GM23338 (cell line): ENCODE data around the gene MRPL52. TPM values are rescaled to one million over a fixed set of nuclear protein-coding genes. Genes with fewer than 3 reads are reported as not detected.

Source experiments
- ATAC-seq: fragments of 200-7000 bp; cut with Tn5 transposase; 3 replicates; pipeline ENCODE4 v1.9.1; 2020
- DNase-seq: peaks from one replicate; pipeline ENCODE4 v3.0.0-alpha.2; 2015; ENCODE audit warnings: low spot score
- H2AFZ ChIP-seq: fragments of 200-600 bp; sonication (generic); 2 replicates; pipeline ENCODE4 v1.8.0; 2016; ENCODE audit warnings: antibody characterized with exemption, mild to moderate bottlenecking, moderate library complexity
- H3F3A ChIP-seq: fragments of 200-600 bp; sonication (generic); replicated peaks from 2 replicates; pipeline ENCODE4 v1.8.0; 2017; ENCODE audit warnings: antibody characterized with exemption, mixed run types, low read depth
- H3K27ac ChIP-seq: fragments of 200-600 bp; sonication (generic); 2 replicates; pipeline ENCODE4 v1.6.1; 2016; ENCODE audit warnings: low read depth
- H3K27me3 ChIP-seq: fragments of 200-600 bp; sonication (generic); 2 replicates; pipeline ENCODE4 v1.8.0; 2016; ENCODE audit warnings: mild to moderate bottlenecking, mixed run types, moderate library complexity; ENCODE audit not compliant: insufficient read depth
- H3K36me3 ChIP-seq: fragments of 200-600 bp; sonication (generic); 2 replicates; pipeline ENCODE4 v1.8.0; 2016; ENCODE audit warnings: mild to moderate bottlenecking; ENCODE audit not compliant: insufficient read depth
- H3K4me1 ChIP-seq: fragments of 200-600 bp; sonication (generic); 2 replicates; pipeline ENCODE4 v1.8.0; 2016; ENCODE audit warnings: mild to moderate bottlenecking, moderate library complexity; ENCODE audit not compliant: insufficient read depth
- H3K4me2 ChIP-seq: fragments of 200-600 bp; sonication (generic); 2 replicates; pipeline ENCODE4 v1.7.1; 2017; ENCODE audit warnings: mixed run types
- H3K4me3 ChIP-seq: fragments of 200-600 bp; sonication (generic); 2 replicates; pipeline ENCODE4 v1.6.1; 2016; ENCODE audit warnings: mixed run types
- H3K79me2 ChIP-seq: fragments of 200-600 bp; sonication (generic); replicated peaks from 2 replicates; pipeline ENCODE4 v1.8.0; 2017; ENCODE audit warnings: mild to moderate bottlenecking; ENCODE audit not compliant: insufficient read depth
- H3K9me2 ChIP-seq: fragments of 200-600 bp; sonication (generic); 2 replicates; pipeline ENCODE4 v1.8.0; 2017; ENCODE audit not compliant: insufficient read depth
- H4K20me1 ChIP-seq: fragments of 200-600 bp; sonication (generic); replicated peaks from 2 replicates; pipeline ENCODE4 v1.8.0; 2017; ENCODE audit warnings: mild to moderate bottlenecking; ENCODE audit not compliant: insufficient read depth
- H3K27ac Mint-ChIP-seq: 2 replicates; pipeline ENCODE4 v1.8.0; 2020; ENCODE audit warnings: inconsistent platforms, mild to moderate bottlenecking, moderate library complexity, mixed read lengths
- H3K27me3 Mint-ChIP-seq: 3 replicates; pipeline ENCODE4 v1.8.0; 2022; ENCODE audit warnings: low read depth, mild to moderate bottlenecking, moderate library complexity, mixed read lengths, inconsistent platforms; ENCODE audit not compliant: insufficient read depth, poor library complexity
- H3K36me3 Mint-ChIP-seq: 3 replicates; pipeline ENCODE4 v1.8.0; 2021; ENCODE audit warnings: low read depth, mild to moderate bottlenecking, inconsistent platforms, moderate library complexity, mixed read lengths
- H3K4me1 Mint-ChIP-seq: 3 replicates; pipeline ENCODE4 v1.8.0; 2020; ENCODE audit warnings: mild to moderate bottlenecking, inconsistent platforms, mixed read lengths
- H3K4me3 Mint-ChIP-seq: 3 replicates; pipeline ENCODE4 v1.8.0; 2021; ENCODE audit warnings: moderate library complexity, mild to moderate bottlenecking, inconsistent platforms, mixed read lengths
- H3K9me3 Mint-ChIP-seq: 3 replicates; pipeline ENCODE4 v1.8.0; 2020; ENCODE audit warnings: moderate library complexity, mild to moderate bottlenecking, inconsistent platforms, mixed read lengths
- CREB1 ChIP-seq: fragments of 250-450 bp; sonication (Bioruptor Pico); IDR thresholded peaks from 2 replicates; pipeline ENCODE4 v1.5.0; 2020; ENCODE audit warnings: low read depth, mild to moderate bottlenecking, moderate library complexity
- EZH2phosphoT487 ChIP-seq: fragments of 200-600 bp; sonication (generic); IDR thresholded peaks from one replicate; pipeline ENCODE4 v1.8.1; 2018; ENCODE audit warnings: antibody characterized with exemption; ENCODE audit not compliant: unreplicated experiment
- JUNB ChIP-seq: IDR thresholded peaks from one replicate; pipeline ENCODE4 v1.6.1; 2016; ENCODE audit warnings: antibody characterized with exemption; ENCODE audit not compliant: unreplicated experiment
- POLR2AphosphoS5 ChIP-seq: IDR thresholded peaks from 2 replicates; pipeline ENCODE4 v1.6.1; 2016; ENCODE audit warnings: antibody characterized with exemption, low read depth
- STAT1 ChIP-seq: IDR thresholded peaks from one replicate; pipeline ENCODE4 v1.6.1; 2016; ENCODE audit warnings: antibody characterized with exemption; ENCODE audit not compliant: unreplicated experiment
- ZNF114 ChIP-seq: fragments of 250-450 bp; sonication (Bioruptor Pico); IDR thresholded peaks from 2 replicates; pipeline ENCODE4 v1.5.0; 2020; ENCODE audit warnings: mild to moderate bottlenecking, moderate library complexity
- long read RNA-seq: library from polyadenylated mRNA; unstranded; transcript quantifications from one replicate; pipeline ENCODE4 v2.0.0, GENCODE V29; 2020; ENCODE audit not compliant: unreplicated experiment
- polyA plus RNA-seq: library from polyadenylated mRNA; unstranded; fragments of >200 nt; fragmentation: Nextera tagmentation; extraction: Ambion mirVana; gene quantifications from 2 replicates; pipeline ENCODE4 v1.2.1, GENCODE V29; 2016
- total RNA-seq: library from RNA; depleted of rRNA; stranded (reverse); fragments of >200 nt; shearing (Covaris generic); gene quantifications from 2 replicates; pipeline ENCODE4 v1.2.3, GENCODE V29; 2014; rRNA removed
- TF ChIP-seq, protein P1 (sequence below): fragments of 250-450 bp; sonication (Bioruptor Pico); IDR thresholded peaks from 2 replicates; pipeline ENCODE4 v1.5.0; 2020; ENCODE audit warnings: mild to moderate bottlenecking, moderate library complexity
- TF ChIP-seq, protein P2 (sequence below): IDR thresholded peaks from 2 replicates; pipeline ENCODE4 v1.6.1; 2016; ENCODE audit warnings: antibody characterized with exemption
- TF ChIP-seq, protein P3 (sequence below), 2 experiments: fragments of 200-600 bp in 1 of 2; sonication (generic) in 1 of 2; conservative IDR thresholded peaks; 2 replicates each; pipeline versions ENCODE4 v1.5.1 to v1.6.1; 2016 to 2017; ENCODE audit warnings: antibody characterized with exemption in 2 of 2, low read depth in 2 of 2, mild to moderate bottlenecking in 2 of 2, moderate library complexity in 1 of 2

Gene MRPL52
- 131 and 138 TPM in 2 replicates for total RNA-seq
- polyA plus RNA-seq = 617 and 691 TPM in 2 replicates
- long read RNA-seq, transcript MRPL52-215 (5 exons, 398 nt) = minor isoform, 8 of 105 reads
- long read RNA-seq, transcript MRPL52-202 (5 exons, 1,118 nt) = major isoform, 36 of 105 reads
- long read RNA-seq, transcript MRPL52-203 (5 exons, 1,111 nt) = minor isoform, 29 of 105 reads
- long read RNA-seq, partial matches to known transcripts = 2 of 105 reads
- long read RNA-seq, other reads (novel, unspliced or antisense) = 20 of 105 reads

DNA sequence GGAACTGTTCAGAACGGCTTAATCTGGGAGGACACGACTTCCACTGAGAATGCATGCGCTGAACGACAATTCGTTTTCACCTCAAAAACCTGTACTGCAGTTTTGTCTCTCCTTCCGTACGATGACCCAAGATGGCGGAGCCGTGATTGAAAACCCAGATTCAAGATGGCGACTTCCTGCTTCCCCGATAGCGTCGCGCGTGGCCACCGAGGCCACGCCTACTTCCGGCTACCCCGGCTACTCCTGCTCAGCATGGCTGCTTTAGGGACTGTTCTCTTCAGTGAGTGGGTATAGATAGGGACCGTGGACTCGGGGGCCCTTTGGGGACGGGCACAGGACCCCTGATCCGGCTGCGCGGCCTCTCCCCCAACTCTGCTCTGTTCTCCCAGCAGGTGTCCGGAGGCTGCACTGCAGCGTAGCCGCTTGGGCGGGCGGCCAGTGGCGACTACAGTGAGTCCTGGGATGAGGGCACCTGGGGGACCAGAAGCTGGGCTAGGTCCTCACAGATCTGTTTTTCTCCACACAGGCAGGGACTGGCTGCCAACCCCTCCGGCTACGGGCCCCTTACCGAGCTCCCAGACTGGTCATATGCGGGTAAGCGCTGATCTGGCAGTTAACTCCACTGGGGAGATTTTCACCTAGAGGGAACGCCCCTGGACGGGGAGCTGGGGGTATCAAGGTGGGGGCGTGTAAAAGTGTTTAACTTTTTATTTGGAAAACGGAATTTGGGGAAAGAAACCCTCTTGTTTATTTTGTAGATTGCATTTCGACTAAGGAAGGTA, at the start of gene MRPL52:
TSS of gene MRPL52 (plus strand) at position 227 of the 782 bp plus-strand sequence. CDS start at position 253, 26 bp downstream.
- Mint-ChIP-seq H3K27ac (peak within 1 kb of the TSS; percentile 88), H3K27me3 (peaks cover 18% of the 10 kb centered on the region), H3K4me1 (peaks cover 18% of the 10 kb centered on the region), H3K9me3 (no peaks in the 10 kb centered on the region), H3K36me3 (peaks cover 32% of the 10 kb centered on the region), H3K4me3 (peak within 1 kb of the TSS; percentile 91)
- peak within 1 kb of the TSS; percentile 93 for H3K4me3 ChIP-seq
- no peaks in the 10 kb centered on the region for H4K20me1 ChIP-seq
- ATAC-seq = peak; percentile 88
- peaks cover 9% of the 10 kb centered on the region; the same call in 1 of the 2 replicates for H3F3A ChIP-seq
- TF ChIP-seq, protein P1, sequence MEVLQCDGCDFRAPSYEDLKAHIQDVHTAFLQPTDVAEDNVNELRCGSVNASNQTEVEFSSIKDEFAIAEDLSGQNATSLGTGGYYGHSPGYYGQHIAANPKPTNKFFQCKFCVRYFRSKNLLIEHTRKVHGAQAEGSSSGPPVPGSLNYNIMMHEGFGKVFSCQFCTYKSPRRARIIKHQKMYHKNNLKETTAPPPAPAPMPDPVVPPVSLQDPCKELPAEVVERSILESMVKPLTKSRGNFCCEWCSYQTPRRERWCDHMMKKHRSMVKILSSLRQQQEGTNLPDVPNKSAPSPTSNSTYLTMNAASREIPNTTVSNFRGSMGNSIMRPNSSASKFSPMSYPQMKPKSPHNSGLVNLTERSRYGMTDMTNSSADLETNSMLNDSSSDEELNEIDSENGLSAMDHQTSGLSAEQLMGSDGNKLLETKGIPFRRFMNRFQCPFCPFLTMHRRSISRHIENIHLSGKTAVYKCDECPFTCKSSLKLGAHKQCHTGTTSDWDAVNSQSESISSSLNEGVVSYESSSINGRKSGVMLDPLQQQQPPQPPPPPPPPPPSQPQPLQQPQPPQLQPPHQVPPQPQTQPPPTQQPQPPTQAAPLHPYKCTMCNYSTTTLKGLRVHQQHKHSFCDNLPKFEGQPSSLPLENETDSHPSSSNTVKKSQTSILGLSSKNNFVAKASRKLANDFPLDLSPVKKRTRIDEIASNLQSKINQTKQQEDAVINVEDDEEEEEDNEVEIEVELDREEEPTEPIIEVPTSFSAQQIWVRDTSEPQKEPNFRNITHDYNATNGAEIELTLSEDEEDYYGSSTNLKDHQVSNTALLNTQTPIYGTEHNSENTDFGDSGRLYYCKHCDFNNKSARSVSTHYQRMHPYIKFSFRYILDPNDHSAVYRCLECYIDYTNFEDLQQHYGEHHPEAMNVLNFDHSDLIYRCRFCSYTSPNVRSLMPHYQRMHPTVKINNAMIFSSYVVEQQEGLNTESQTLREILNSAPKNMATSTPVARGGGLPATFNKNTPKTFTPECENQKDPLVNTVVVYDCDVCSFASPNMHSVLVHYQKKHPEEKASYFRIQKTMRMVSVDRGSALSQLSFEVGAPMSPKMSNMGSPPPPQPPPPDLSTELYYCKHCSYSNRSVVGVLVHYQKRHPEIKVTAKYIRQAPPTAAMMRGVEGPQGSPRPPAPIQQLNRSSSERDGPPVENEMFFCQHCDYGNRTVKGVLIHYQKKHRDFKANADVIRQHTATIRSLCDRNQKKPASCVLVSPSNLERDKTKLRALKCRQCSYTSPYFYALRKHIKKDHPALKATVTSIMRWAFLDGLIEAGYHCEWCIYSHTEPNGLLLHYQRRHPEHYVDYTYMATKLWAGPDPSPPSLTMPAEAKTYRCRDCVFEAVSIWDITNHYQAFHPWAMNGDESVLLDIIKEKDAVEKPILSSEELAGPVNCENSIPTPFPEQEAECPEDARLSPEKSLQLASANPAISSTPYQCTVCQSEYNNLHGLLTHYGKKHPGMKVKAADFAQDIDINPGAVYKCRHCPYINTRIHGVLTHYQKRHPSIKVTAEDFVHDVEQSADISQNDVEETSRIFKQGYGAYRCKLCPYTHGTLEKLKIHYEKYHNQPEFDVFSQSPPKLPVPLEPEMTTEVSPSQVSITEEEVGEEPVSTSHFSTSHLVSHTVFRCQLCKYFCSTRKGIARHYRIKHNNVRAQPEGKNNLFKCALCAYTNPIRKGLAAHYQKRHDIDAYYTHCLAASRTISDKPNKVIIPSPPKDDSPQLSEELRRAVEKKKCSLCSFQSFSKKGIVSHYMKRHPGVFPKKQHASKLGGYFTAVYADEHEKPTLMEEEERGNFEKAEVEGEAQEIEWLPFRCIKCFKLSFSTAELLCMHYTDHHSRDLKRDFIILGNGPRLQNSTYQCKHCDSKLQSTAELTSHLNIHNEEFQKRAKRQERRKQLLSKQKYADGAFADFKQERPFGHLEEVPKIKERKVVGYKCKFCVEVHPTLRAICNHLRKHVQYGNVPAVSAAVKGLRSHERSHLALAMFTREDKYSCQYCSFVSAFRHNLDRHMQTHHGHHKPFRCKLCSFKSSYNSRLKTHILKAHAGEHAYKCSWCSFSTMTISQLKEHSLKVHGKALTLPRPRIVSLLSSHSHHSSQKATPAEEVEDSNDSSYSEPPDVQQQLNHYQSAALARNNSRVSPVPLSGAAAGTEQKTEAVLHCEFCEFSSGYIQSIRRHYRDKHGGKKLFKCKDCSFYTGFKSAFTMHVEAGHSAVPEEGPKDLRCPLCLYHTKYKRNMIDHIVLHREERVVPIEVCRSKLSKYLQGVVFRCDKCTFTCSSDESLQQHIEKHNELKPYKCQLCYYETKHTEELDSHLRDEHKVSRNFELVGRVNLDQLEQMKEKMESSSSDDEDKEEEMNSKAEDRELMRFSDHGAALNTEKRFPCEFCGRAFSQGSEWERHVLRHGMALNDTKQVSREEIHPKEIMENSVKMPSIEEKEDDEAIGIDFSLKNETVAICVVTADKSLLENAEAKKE (CRISPR knock-in tag) = no peak
- TF ChIP-seq JUNB = no peak
- no peak for TF ChIP-seq EZH2phosphoT487
- TF ChIP-seq ZNF114 (CRISPR knock-in tag) = 0 out of 2 replicates have a peak, but pooled peaks have one; percentile 6
- TF ChIP-seq, protein P2, sequence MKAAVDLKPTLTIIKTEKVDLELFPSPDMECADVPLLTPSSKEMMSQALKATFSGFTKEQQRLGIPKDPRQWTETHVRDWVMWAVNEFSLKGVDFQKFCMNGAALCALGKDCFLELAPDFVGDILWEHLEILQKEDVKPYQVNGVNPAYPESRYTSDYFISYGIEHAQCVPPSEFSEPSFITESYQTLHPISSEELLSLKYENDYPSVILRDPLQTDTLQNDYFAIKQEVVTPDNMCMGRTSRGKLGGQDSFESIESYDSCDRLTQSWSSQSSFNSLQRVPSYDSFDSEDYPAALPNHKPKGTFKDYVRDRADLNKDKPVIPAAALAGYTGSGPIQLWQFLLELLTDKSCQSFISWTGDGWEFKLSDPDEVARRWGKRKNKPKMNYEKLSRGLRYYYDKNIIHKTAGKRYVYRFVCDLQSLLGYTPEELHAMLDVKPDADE = peak; percentile 74
- peak; percentile 65 for TF ChIP-seq CREB1
- TF ChIP-seq, protein P3, sequence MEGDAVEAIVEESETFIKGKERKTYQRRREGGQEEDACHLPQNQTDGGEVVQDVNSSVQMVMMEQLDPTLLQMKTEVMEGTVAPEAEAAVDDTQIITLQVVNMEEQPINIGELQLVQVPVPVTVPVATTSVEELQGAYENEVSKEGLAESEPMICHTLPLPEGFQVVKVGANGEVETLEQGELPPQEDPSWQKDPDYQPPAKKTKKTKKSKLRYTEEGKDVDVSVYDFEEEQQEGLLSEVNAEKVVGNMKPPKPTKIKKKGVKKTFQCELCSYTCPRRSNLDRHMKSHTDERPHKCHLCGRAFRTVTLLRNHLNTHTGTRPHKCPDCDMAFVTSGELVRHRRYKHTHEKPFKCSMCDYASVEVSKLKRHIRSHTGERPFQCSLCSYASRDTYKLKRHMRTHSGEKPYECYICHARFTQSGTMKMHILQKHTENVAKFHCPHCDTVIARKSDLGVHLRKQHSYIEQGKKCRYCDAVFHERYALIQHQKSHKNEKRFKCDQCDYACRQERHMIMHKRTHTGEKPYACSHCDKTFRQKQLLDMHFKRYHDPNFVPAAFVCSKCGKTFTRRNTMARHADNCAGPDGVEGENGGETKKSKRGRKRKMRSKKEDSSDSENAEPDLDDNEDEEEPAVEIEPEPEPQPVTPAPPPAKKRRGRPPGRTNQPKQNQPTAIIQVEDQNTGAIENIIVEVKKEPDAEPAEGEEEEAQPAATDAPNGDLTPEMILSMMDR (conservative IDR thresholded peaks at IDR 0.05; ENCODE audit: low read depth in 2 of 2) = no peak
- TF ChIP-seq STAT1 = no peak
- peak; percentile 78 for TF ChIP-seq POLR2AphosphoS5
- H3K27ac ChIP-seq = peak within 1 kb of the TSS; percentile 86
- peaks cover 41% of the 10 kb centered on the region for H3K36me3 ChIP-seq
- H3K79me2 ChIP-seq = peaks cover 19% of the 10 kb centered on the region
- H3K4me2 ChIP-seq = peak within 1 kb of the TSS; percentile 96
- DNase-seq = peak; percentile 92
- H2AFZ ChIP-seq = peak within 1 kb of the TSS; percentile 60
- peaks cover 20% of the 10 kb centered on the region for H3K4me1 ChIP-seq
- no peaks in the 10 kb centered on the region for H3K27me3 ChIP-seq
- peaks cover 4% of the 10 kb centered on the region for H3K9me2 ChIP-seq
